GM03348 (cell line): Measurements from ENCODE around the gene PPP1R26.
A peak's percentile ranks its signal among the peaks of the same experiment; 100 is the strongest.

Source experiments
- DNase-seq: peaks from one replicate; pipeline ENCODE4 v3.0.0; 2012; ENCODE audit warnings: low spot score

The PPP1R26 gene

GRCh38 chr9:135464181-135464580, 15.4 kb upstream of the PPP1R26 start:
- no peak for DNase-seq

DNA sequence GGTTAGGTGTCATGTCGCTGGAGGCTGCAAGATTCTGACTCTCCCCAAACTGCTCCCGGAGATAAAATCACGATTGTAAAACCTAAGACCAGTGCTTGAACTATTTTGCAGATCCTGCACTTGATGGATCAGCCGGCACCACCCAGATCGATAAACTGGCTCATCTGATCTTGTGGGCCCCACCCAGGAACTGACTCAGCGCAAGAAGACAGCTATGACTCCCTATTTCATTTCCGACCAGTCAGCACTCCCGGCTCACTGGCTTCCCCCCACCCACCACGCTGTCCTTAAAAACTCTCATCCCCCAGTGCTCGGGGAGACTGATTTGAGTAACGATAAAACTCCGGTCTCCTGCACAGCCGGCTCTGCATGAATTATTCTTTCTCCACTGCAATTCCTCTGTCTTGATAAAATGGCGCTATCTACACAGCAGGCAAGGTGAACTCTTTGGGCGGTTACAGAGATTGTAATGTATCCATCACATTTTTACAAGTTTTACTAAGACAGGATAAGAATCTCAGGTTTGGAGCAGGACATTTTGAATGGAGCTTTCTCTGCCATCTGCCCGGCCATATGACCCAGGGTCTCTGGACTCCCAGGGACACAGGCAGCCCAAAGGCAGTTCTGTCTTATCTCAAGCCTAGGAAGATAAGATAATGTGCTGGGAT, 10.6 kb upstream of the PPP1R26 start:
- no peak for DNase-seq

DNA sequence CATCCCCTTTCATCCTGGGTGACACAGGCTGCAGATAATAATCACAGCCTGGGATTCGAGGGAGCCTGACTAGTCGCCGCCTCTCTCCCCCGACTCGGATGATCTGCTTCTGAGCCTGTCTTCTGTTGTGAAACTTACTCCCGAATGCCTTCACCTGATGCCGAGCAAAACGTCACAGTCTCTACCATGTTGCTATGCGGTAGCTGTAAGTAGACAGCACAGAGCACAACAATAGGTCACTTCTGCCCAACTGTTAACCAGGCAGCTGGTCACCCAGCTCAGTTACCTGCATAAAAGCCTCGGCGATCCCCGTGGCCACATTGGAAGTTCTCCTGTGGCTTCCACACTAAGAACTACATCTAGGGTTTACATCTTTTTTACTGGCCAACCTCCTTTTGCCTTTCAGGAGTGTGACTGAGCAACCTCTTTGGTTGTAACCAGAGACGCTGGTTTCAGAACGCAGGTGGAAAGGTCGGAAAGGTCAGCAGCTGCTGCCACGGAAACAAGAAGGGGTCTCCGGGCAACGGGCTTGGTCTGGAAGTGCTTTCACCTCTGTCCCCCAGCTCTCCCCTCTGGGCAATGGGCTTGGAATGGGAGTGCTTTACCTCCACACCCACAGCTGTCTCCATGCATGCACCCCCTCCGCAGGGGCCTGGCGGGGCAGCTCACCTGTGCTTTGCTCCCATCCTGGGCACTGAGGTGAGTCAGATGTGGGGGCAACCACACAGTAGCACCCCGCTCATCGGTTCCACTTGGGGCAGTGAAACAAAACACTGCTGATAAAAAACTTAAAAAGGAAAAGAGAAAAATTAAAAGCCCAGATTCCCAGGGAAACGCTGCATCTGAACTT, 7.6 kb upstream of the PPP1R26 start:
- no peak for DNase-seq

- DNase-seq: no peak
Measured at GRCh38 chr9:135473972-135474543, 5.5 kb upstream of the PPP1R26 start.

DNA sequence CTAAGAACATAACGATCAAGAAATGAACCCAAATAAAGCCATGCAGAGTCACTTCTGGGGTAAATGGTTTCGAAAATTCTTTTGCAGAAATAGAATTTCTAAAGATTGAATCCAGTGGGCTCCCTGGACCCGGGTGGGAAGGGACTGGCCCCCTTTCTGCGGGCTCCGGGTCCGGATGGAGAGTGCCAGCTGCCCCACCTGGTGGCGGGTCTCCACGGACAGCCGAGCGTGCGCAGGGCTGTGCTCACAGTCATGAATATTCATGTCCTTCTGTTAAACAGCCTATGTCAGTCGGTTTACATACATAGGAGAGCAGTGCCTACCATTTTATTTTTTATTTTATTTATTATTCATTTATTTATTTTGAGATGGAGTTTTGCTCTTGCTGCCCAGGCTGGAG, 4.7 kb upstream of the PPP1R26 start:
- no peak for DNase-seq

DNA sequence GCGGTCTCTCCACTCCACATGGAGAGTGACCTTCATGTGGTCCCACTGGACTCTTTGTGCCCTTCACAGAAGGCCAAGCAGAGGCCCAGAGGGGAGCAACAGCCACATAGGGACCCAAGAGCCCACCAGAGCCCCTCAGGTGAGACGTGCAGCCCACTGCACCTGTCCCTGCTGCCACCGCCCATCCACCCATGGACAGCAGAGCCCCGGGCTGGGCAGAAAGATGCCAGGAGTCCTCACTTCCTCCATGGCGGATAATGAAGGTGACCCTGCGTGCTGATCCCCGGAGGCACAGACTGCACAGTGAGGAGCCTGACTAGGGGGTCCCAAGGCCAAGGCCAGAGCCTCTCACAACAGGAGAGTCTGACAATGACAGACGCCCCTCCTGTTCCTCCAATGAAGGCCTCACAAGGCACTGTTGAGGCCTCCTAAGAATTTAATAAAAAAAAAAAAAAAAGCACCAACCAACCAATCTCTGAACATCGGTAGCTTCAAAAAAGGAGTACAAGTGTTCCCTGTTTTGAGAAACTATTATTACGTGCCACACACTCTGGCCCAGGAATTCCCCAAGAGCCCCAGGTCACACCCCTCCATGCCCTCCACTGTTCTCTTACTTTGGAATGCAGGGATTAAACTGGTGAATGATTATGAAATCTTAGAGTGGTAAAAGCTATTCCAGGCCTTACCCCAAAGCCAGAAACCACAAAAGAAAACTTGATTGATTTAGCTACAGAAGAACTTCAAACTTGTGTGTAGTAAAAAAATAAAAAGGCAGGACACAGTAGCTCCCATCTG, 2.8 kb upstream of the PPP1R26 start:
- DNase-seq: peak; percentile 71

- no peak for DNase-seq
Measured at GRCh38 chr9:135478191-135478590, 1.4 kb upstream of the PPP1R26 start.

DNA sequence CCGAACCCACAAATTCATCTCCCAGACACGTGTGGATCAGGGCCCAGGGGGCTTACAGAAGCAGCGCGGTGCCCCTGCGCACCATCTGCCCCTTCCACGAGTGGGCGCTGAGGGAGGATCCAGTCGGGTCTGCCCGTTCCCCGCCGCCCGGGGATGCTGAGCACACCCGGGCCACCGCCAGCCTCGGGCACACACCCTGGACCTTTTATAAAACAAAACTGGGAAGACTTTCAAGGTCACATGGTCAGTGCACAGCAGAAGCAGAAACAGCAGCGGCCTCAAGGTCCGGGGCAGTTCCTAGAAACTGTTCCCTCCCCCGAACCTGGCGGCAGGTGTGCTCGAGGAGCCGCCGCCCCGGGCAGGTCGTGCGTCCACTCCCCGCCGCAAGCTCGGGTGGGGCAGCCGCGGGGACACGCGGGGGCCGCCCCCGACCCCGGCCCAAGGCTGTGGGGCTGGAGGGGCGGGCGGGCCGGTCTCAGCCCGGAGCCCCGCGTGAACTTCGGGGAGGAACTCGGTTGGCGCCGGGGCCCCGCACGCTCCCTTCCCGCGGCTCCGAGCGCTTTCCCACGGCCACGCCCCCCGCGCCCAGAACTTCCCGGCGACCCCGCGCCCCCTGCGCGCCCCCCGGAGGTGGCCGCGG, 633 bp upstream of the PPP1R26 start:
- DNase-seq: peak; percentile 62

- DNase-seq: peak; percentile 83
Measured at GRCh38 chr9:135480071-135480939, 723 bp downstream of the PPP1R26 start.

DNA sequence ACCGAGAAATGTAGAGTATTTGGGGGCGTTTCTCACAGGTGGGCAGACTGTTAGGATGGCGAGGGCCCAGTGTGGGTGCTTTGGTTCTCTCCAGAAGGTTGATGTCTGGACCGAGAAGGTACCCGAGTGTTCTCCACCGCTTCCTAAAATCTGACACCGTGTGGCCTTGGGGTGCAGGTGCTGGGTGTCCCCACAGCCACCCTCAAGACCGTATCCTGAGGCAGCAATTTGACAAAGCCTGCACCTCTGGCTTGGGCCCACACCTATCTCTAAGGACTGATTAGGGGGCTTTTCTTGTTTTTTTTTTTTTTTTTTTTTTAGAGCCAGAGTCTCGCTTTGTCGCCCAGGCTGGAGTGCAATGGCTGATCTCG, 1.3 kb downstream of the PPP1R26 start:
- DNase-seq: no peak

- DNase-seq: no peak
Measured at GRCh38 chr9:135482015-135482754, 2.6 kb downstream of the PPP1R26 start.

DNA sequence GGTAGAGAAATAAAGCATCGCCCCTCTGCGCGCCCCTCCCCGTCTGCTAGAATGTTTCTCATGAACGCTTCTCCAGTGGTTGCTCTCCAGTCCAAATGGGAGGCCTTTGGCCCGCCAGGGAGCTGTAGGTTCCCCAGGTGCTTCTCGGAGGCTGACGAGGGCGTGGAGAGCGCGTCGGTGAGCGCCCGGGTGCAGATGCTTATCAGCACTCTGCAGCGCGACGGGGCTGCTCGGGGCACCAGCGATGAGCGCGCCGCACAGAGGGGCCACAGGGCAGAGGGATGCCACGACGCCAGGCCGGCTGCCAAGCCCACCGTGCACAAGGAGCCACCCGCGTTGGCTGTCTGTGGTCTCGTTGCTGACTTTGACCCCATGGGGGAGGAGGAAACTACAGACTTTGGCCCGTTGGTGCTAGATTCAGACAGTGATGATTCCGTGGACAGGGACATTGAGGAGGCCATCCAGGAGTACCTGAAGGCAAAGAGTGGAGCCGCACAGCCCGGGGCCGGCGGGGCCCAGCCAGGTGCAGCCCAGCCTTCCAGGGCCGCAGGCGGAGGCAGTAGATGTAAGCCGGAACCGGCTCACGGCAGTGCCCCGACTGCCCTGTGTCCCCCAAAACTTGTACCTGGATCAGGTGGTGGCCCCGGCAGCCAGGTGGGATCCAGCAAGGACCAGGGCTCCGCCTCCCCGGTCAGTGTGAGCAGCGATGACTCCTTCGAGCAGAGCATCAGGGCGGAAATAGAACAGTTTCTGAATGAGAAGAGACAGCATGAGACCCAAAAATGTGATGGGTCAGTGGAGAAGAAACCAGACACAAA, 5.1 kb downstream of the PPP1R26 start:
- no peak for DNase-seq

DNA sequence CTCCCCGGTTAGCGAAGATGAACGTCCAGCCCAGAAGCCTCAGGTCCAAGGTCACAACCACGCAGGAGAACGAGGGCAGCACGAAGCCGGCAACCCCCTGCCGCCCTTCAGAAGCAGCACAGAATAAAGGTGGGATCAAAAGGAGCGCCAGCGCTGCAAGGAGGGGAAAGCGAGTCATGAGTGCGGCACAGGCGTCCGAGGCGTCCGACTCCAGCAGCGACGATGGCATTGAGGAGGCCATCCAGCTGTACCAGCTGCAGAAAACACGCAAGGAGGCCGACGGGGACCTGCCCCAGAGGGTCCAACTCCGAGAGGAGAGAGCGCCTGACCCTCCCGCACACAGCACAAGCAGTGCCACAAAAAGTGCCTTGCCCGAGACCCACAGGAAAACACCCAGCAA, 5.8 kb downstream of the PPP1R26 start:
- no peak for DNase-seq

DNA sequence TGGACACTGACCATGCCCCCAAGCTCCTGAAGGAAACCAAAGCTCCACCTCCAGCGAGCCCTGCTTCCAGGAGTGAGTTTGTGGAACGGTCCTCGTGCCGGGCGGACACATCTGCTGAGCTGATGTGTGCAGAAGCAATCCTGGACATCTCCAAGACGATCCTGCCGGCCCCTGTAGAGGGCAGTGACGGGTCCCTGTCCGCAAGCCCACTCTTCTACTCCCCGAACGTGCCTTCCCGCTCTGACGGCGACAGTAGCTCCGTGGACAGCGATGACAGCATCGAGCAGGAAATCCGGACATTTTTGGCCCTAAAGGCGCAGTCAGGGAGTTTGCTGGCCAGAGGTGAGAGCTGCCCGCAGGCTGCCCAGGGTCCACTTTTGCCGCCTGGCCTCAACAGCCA, 6.2 kb downstream of the PPP1R26 start:
- DNase-seq: no peak

- DNase-seq: no peak
Measured at GRCh38 chr9:135486267-135487065, 6.9 kb downstream of the PPP1R26 start.

DNA sequence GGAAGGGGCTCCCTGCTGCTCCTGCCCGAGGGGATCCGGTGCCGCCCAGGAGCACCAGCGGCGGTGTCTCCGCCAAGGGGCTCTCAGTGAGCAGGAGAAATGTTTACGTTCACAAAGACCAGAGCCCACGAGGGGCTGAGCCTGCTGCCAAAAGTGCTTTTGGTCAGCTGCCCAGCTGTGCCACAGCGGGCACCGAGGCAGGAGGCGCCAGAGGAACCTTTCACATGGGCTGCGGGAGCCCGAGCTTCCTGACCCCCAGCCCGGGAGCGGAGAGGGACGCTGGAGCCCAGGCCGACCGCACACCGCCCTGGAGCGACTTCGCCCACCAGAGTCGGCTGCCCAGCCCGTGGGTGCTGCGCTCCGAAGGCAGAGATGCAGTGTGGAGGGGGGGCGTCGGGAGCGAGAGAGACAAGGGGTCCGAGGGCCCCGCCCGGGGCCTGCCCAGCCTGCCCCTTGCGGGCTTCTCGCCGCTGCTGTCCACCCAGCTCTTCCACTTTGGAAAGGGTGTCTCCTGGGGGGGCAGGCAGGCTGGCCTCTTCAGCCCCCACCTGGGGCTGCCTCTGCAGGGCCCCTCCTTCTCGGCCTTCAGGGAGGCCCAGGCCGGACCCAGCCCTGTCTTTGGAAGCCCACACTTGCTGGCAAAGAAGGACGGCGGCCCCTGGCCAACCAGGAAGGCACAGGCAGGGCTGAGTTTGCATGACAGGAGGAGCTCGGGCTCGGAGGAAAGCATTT, 7.9 kb downstream of the PPP1R26 start:
- no peak for DNase-seq

- DNase-seq: no peak
Measured at GRCh38 chr9:135488013-135488330, 8.4 kb downstream of the PPP1R26 start.

GRCh38 chr9:135488527-135488926, 8.9 kb downstream of the PPP1R26 start:
- no peak for DNase-seq
